Measurements from ENCODE around the gene SOX6.

- TF ChIP-seq, protein P1, sequence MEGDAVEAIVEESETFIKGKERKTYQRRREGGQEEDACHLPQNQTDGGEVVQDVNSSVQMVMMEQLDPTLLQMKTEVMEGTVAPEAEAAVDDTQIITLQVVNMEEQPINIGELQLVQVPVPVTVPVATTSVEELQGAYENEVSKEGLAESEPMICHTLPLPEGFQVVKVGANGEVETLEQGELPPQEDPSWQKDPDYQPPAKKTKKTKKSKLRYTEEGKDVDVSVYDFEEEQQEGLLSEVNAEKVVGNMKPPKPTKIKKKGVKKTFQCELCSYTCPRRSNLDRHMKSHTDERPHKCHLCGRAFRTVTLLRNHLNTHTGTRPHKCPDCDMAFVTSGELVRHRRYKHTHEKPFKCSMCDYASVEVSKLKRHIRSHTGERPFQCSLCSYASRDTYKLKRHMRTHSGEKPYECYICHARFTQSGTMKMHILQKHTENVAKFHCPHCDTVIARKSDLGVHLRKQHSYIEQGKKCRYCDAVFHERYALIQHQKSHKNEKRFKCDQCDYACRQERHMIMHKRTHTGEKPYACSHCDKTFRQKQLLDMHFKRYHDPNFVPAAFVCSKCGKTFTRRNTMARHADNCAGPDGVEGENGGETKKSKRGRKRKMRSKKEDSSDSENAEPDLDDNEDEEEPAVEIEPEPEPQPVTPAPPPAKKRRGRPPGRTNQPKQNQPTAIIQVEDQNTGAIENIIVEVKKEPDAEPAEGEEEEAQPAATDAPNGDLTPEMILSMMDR (IDR thresholded peaks at IDR 0.05): no peak
- TF ChIP-seq, protein P2, sequence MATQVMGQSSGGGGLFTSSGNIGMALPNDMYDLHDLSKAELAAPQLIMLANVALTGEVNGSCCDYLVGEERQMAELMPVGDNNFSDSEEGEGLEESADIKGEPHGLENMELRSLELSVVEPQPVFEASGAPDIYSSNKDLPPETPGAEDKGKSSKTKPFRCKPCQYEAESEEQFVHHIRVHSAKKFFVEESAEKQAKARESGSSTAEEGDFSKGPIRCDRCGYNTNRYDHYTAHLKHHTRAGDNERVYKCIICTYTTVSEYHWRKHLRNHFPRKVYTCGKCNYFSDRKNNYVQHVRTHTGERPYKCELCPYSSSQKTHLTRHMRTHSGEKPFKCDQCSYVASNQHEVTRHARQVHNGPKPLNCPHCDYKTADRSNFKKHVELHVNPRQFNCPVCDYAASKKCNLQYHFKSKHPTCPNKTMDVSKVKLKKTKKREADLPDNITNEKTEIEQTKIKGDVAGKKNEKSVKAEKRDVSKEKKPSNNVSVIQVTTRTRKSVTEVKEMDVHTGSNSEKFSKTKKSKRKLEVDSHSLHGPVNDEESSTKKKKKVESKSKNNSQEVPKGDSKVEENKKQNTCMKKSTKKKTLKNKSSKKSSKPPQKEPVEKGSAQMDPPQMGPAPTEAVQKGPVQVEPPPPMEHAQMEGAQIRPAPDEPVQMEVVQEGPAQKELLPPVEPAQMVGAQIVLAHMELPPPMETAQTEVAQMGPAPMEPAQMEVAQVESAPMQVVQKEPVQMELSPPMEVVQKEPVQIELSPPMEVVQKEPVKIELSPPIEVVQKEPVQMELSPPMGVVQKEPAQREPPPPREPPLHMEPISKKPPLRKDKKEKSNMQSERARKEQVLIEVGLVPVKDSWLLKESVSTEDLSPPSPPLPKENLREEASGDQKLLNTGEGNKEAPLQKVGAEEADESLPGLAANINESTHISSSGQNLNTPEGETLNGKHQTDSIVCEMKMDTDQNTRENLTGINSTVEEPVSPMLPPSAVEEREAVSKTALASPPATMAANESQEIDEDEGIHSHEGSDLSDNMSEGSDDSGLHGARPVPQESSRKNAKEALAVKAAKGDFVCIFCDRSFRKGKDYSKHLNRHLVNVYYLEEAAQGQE (IDR thresholded peaks at IDR 0.05; ENCODE audit: insufficient read depth in 1 of 2, low read depth in 2 of 2, low read length in 1 of 2): no peak
Observed at GRCh38 chr11:16111690-16112089, 244.7 kb downstream of the SOX6 start.
